Bronchial epithelial cell (primary cell): Measurements from ENCODE around the gene PIAS4. TPM values are rescaled to one million over a fixed set of nuclear protein-coding genes. Genes with fewer than 3 reads are reported as not detected.

Experiments used
- DNase-seq: peaks from one replicate; pipeline ENCODE4 v3.0.0-alpha.2; 2010; ENCODE audit warnings: low read depth
- FAIRE-seq: peaks from 2 replicates; lab custom pipeline; 2011; peaks lifted over from hg19 to GRCh38; lab: Jason Lieb, UNC
- H3K27me3 ChIP-seq: 2 replicates; pipeline ENCODE4 v1.5.1; 2011; ENCODE audit warnings: low read length; ENCODE audit not compliant: control insufficient read depth, insufficient read depth
- H3K36me3 ChIP-seq: 2 replicates; pipeline ENCODE4 v1.5.1; 2011; ENCODE audit warnings: low read length; ENCODE audit not compliant: control insufficient read depth, insufficient read depth
- H3K4me3 ChIP-seq: 2 replicates; pipeline ENCODE4 v1.5.1; 2011; ENCODE audit warnings: mild to moderate bottlenecking, low read depth, low read length, control low read depth
- CTCF ChIP-seq: IDR thresholded peaks from 2 replicates; pipeline ENCODE4 v1.5.1; 2011; ENCODE audit warnings: mild to moderate bottlenecking, moderate library complexity, low read length, control low read depth, inconsistent platforms; ENCODE audit not compliant: insufficient read depth, severe bottlenecking
- total RNA-seq: library from RNA; depleted of rRNA; stranded (reverse); fragments of >200 nt; gene quantifications from 2 replicates; pipeline ENCODE4 v1.2.1, GENCODE V29; 2014

Gene PIAS4, protein sequence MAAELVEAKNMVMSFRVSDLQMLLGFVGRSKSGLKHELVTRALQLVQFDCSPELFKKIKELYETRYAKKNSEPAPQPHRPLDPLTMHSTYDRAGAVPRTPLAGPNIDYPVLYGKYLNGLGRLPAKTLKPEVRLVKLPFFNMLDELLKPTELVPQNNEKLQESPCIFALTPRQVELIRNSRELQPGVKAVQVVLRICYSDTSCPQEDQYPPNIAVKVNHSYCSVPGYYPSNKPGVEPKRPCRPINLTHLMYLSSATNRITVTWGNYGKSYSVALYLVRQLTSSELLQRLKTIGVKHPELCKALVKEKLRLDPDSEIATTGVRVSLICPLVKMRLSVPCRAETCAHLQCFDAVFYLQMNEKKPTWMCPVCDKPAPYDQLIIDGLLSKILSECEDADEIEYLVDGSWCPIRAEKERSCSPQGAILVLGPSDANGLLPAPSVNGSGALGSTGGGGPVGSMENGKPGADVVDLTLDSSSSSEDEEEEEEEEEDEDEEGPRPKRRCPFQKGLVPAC
- 10.0 and 24.2 TPM in 2 replicates for total RNA-seq

DNA sequence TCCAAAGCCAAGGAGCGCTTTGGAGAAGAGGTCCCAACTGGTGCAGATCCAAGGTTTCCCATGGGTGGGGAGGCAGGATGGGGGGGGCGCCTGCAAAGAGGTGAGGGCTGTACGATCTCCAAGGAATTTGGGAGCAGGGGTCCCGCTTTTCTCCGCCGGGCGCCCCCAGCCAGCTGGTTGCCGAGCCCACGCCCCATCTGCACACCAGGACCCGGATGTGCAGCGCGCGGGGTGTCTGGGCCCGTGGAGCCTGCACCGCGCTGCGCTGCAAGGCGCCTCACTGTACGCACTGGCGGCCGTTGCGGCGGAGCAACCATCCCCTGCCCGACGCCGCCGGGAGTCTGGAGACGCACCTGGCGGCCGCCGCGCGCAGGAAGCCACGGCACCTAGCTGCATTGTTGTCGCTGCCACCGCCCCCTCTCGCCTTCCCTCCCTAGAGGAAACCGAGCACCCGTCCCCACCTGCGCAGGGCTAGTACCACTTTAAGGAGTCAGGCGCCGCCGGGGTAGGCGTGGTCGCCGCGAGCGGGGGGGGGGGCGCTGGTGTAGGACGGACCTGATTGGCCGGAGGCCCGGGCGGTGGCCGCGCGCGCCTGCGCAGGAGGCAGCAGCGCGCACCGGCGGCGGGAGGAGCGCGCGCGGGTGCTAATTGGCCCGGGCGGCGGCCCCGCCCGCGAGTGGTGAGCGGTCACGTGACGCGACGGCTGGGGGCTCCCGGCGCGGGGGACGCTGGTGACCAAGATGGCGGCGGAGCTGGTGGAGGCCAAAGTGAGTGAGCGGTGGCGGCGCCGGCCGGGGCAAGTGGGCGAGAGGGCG is at the start of gene PIAS4:
Gene PIAS4, plus strand, starts transcription at position 716 of the 815 bp plus-strand sequence. Its CDS starts 25 bp downstream, at position 741.
- H3K36me3 ChIP-seq = peaks cover 4% of the 10 kb centered on the region
- H3K27me3 ChIP-seq = no peaks in the 10 kb centered on the region
- no peak for TF ChIP-seq CTCF
- H3K4me3 ChIP-seq = peak within 1 kb of the TSS; percentile 90
- FAIRE-seq (no peak), DNase-seq (peak; percentile 78)

- no peak for TF ChIP-seq CTCF
- DNase-seq (no peak), FAIRE-seq (no peak)
These were observed 48.4 kb upstream of the PIAS4 start for GRCh38 chr19:3958836-3959765.

GRCh38 chr19:3959766-3960131 is 47.8 kb upstream of the PIAS4 start:
- DNase-seq (no peak), FAIRE-seq (no peak)
- Histone ChIP-seq H3K36me3 (peaks cover 41% of the 10 kb centered on the region), H3K27me3 (no peaks in the 10 kb centered on the region), H3K4me3 (no peak overlapping the region)
- no peak for TF ChIP-seq CTCF

More at GRCh38 chr19:3958836-3959765, 48.4 kb upstream of the PIAS4 start:
- Histone ChIP-seq H3K36me3 (peaks cover 37% of the 10 kb centered on the region), H3K4me3 (no peak overlapping the region), H3K27me3 (no peaks in the 10 kb centered on the region)

DNA sequence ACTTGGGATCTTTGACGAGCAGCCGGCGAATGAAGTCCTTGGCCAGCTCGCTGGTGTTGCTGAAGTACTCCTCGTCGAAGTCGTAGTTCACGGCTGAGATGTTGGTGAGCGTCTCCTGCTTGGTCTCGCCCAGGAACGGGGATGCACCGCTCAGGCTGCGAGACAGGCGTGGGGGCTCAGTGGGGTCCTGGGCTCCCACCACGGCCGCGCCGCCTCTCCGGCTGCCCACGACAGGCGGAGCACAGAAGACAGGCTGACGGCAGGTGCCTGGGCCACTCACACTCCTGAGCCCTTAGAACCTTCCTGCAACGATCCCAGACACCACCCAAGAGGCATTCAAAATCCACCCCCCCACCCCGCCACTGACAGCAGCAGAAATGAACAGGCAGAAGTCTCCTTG is 46.5 kb upstream of the PIAS4 start:
- Histone ChIP-seq H3K27me3 (no peaks in the 10 kb centered on the region), H3K4me3 (no peak overlapping the region), H3K36me3 (peaks cover 49% of the 10 kb centered on the region)
- FAIRE-seq = no peak
- no peak for DNase-seq
- TF ChIP-seq CTCF = no peak
